Glomerular visceral epithelial cell (primary cell): ENCODE data around the gene DEDD2.

Source experiments
- DNase-seq: peaks from one replicate; pipeline ENCODE4 v3.0.0-alpha.2; 2016; ENCODE audit errors: extremely low spot score

Gene DEDD2

GRCh38 chr19:42228641-42229040, 11.2 kb upstream of the DEDD2 start:
- no peak for DNase-seq

GRCh38 chr19:42226886-42227285, 9.4 kb upstream of the DEDD2 start:
- DNase-seq: no peak

- no peak for DNase-seq
These were observed 8.3 kb upstream of the DEDD2 start for GRCh38 chr19:42225718-42226292.

GRCh38 chr19:42224940-42225717, 7.7 kb upstream of the DEDD2 start:
- no peak for DNase-seq

GRCh38 chr19:42220751-42221097, 3.2 kb upstream of the DEDD2 start:
- no peak for DNase-seq

GRCh38 chr19:42219812-42220750, 2.6 kb upstream of the DEDD2 start, which contains the start of gene ZNF526:
Gene ZNF526, plus strand, starts transcription at chr19:42220312. Its CDS starts 4,092 bp downstream, at chr19:42224404.
- peak; percentile 98 for DNase-seq

- DNase-seq: peak; percentile 21
These were observed 591 bp downstream of the DEDD2 start for GRCh38 chr19:42216653-42217519.

- no peak for DNase-seq
These were observed 2.5 kb downstream of the DEDD2 start for GRCh38 chr19:42214810-42215485.

GRCh38 chr19:42212886-42213285, 4.6 kb downstream of the DEDD2 start:
- no peak for DNase-seq

GRCh38 chr19:42208612-42209011, 8.9 kb downstream of the DEDD2 start:
- no peak for DNase-seq

- DNase-seq: peak; percentile 77
These were observed 9.7 kb downstream of the DEDD2 start for GRCh38 chr19:42207767-42208271.

- peak; percentile 58 for DNase-seq
These were observed 10.4 kb downstream of the DEDD2 start for GRCh38 chr19:42206871-42207755.

GRCh38 chr19:42204664-42205063, 12.8 kb downstream of the DEDD2 start:
- DNase-seq: no peak

GRCh38 chr19:42203700-42204099, 13.8 kb downstream of the DEDD2 start:
- peak; percentile 41 for DNase-seq

GRCh38 chr19:42202290-42202880, 15.1 kb downstream of the DEDD2 start:
- DNase-seq: no peak

GRCh38 chr19:42201489-42202289, 15.8 kb downstream of the DEDD2 start:
- no peak for DNase-seq

GRCh38 chr19:42200116-42200715, 17.3 kb downstream of the DEDD2 start:
- DNase-seq: no peak
